ENCODE measurements around the gene PDCD1LG2.

- TF ChIP-seq, protein P1, sequence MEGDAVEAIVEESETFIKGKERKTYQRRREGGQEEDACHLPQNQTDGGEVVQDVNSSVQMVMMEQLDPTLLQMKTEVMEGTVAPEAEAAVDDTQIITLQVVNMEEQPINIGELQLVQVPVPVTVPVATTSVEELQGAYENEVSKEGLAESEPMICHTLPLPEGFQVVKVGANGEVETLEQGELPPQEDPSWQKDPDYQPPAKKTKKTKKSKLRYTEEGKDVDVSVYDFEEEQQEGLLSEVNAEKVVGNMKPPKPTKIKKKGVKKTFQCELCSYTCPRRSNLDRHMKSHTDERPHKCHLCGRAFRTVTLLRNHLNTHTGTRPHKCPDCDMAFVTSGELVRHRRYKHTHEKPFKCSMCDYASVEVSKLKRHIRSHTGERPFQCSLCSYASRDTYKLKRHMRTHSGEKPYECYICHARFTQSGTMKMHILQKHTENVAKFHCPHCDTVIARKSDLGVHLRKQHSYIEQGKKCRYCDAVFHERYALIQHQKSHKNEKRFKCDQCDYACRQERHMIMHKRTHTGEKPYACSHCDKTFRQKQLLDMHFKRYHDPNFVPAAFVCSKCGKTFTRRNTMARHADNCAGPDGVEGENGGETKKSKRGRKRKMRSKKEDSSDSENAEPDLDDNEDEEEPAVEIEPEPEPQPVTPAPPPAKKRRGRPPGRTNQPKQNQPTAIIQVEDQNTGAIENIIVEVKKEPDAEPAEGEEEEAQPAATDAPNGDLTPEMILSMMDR (conservative IDR thresholded peaks at IDR 0.05 in 1 of 2, IDR thresholded peaks at IDR 0.05 in 1 of 2; ENCODE audit: extremely low read depth in 1 of 2, insufficient read depth in 1 of 2, low read depth in 1 of 2, low read length in 2 of 2), result no peak
- no peak for TF ChIP-seq EZH2 (IDR thresholded peaks at IDR 0.05; ENCODE audit: borderline replicate concordance, low read length)
Observed at GRCh38 chr9:5620494-5620893, 110.2 kb downstream of the PDCD1LG2 start.
